Activated T-cell treated with anti-CD3 and anti-CD28 coated beads for 1 hour (primary cell): ENCODE data around the gene OTC.

ENCODE experiments used
- DNase-seq: peaks from one replicate; pipeline ENCODE4 v3.0.0-alpha.2; 2020; ENCODE audit warnings: low read depth

The OTC gene

DNA sequence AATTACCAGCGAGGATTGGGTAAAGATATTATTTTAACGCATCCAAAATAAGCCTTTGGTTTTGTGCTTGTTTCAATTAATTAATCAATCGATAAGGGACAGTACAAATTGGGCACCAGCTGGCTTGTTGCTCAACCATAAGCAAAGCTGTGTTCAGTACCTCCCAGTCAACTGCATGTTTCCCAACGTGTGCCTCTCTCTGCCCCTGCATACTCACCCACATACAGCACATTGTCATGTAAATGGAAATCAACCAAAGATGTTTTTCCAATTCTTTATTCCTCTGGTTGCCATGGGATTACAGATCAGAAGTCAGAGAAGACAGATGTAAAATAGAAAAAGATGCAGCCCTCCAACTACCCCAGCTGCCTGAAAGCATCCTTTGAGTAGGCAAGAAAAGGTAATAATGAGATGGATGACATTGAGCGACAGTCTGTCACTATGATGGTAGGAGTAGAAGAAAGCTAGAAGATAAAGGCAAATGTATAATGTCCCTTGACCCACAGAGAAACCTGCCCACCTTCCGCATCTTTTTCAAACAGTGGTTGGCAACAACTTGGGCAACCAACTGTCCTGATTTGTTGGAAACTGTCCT, 116.3 kb downstream of the OTC start:
- DNase-seq: no peak
